GM18870 (cell line): ENCODE measurements around the gene CNOT6L.

Experiments
- ATAC-seq: cut with Tn5 transposase; IDR thresholded peaks from one replicate; pipeline ENCODE4 v1.9.1; 2021; ENCODE audit warnings: moderate library complexity; ENCODE audit not compliant: unreplicated experiment

CNOT6L gene

DNA sequence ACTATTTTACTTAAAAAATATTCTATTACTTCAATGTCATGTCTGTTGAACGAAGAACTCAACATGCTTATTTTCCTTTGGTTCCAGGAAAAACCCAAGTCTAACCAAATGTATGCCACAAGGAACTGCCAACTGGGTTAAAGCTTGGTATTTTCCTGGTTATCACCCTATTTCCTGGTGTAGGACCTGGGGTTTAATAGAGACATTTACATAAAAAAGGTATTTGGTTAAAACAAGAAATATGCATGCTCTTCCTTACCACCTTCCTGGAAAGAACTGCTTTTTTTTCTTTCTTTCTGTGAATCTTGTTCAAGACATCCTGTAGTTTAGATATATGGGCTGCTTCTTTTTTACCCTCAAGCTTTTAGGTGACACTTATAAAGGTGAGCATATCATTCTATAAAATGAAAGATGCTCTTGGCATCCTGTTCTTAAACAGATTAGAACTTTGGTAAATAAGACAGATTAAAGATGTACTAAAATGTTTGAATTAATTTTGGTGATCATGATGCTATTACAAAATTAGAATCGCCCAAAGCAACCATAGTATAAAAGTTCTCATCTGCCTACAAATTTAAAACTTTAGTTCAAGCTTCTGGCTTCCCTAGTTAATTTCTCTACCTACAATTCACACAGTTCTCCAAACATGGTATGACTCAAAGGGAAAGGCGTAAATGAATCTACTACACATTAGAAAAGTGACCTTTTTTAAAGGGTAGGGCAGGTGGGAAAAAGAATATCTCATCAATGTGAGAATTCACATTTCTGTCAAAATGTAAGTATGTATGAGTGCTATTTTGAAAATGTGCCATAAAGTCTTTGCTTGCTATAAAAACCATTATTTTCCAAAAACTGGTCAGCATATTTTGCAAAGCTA, 103.5 kb downstream of the CNOT6L start:
- ATAC-seq: no peak

DNA sequence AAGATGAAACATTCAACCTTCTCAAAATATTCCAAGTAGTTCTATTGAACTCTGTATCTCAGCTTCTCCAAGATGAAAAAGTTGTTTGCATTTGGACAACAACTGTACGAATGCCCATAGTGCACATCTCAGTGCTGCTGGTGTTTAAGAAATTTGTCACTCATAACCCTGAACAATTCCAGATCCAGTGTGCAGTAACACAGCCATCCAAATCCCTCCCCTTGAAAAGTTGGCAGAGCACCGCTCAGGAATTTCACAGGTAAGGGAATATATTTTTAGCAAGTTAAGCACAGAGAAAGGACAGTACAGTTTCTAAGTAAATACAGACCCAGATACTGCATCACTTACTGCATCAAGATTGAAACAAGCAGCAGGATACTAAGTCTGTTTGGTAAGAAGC, 104.7 kb downstream of the CNOT6L start:
- ATAC-seq: no peak

DNA sequence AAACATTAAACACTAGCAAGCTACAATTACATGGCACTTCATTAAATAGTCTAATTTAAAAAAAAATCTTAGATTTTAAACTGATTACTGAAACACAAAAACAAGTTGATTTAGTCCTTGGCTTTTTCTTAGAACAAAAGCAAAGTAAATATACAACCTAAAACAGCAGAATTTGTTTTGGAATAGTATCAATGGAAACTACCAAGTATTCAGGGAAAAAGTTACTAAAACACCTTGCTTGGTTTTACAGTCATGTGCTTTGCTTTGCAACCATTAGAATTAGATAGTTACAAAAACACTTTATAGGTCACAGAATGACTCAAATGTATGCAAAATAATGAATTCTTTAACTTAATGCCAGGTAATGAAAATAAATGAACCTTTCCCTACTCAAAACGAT, 105.3 kb downstream of the CNOT6L start:
- ATAC-seq: no peak

DNA sequence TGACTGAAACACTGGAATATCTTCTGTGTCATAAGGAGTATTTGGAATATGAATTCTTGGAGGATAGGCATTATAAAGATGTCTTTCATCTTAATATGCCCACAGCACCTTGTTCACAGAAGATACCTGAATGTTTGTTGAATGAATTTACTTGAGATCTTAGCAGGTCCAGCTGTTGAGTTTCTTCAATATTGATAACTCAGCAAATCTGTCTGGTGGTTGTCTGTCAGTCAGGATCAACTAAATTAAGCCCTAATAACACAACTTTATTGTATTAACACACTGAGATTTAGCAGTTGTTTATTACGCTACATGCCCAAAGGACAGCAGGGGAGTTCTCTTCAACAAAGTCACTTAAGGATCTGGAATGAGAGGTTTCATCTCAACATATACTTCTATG, 106.5 kb downstream of the CNOT6L start:
- no peak for ATAC-seq

DNA sequence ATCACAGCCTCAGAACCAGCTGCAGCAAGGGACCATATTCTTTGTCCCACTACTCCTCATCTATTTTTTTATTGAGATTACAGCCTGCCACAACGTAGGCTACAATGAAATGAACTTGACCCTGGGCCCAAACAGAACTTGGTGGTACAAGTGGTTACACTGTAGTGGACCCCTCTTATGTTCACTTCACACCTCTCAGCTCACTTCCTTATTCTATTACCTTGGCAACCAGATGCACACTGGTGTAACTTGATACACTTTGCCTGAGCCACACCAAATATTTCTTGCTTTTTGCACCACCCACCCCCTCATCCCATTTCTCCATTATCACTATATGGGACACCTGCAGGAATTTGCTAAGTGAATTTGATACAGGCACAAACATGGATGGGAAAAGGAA, 107.7 kb downstream of the CNOT6L start:
- no peak for ATAC-seq

DNA sequence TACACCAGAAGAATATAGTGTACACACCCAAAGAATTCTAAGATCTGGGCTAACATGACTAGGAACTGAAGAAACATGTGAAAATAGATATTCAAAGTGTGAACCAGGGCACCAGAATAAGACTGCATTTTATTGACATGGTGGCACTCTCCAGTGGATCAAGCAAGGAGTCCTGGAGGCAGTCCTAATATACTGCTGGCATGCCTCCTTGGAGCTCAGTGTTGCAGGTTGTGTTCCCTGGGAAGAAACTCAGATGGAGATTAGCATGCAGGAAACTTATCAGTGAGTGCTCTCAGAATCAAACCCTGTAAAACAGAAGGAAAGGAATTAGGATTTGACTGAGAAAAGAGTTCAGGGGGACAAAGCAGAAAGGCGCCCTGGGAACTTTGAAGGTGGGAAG, 108.5 kb downstream of the CNOT6L start:
- ATAC-seq: no peak

DNA sequence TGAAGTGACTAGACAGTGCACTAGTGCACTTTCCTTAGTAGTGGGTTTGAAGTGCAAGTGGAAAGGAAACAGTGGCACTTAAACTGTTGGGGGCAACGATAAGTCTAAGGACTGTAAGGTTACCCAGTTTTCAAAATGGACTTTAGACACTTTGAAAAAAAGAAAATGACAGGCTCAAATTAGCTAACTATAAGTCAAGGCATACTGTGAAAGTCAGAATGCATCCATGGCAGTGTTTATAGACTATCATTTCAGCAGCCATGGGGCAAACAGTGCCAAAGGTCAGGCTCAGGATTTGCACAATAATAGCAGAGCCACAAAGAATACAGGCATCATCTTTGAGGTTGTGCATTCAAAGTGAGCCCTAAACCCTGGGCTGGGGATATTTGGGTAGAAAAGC, 109.1 kb downstream of the CNOT6L start:
- ATAC-seq: no peak

DNA sequence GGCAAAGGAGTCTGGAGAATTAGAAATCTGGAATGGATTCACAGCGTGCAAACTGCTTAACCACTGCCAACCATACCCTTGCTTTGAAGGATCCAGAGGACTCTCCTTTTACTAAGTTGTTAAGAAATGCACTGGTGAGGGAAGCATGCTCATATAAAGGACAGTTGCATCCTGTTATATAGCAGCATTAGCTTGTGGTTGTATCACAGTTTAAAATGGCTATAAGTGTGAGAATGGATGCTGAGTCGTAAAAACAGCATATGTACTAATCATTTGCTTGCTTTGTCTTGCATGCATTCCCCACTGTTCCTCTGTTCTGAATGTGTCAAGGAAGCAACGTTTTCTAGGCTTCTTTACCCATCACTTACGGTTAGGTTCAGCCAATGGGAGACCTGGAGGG, 112.5 kb downstream of the CNOT6L start:
- ATAC-seq: no peak

DNA sequence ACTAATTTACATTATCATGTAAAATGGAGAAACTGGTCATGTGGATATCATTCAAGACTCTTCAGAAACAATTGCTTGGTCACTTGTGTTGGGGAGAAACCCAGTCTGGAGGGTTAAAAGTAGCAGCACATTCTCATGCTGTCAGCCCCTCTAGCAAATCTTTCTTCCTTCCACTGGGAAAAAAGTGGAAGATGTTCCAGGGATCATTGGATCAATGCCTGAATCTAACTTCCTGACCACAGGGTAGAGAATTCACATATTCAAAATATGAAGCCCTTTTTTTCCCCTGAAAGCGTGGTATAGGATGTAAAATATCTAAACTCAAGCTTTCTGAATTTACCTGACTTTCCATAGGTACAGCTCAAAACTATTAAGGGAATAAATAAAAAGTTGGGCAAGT, 115.5 kb downstream of the CNOT6L start:
- ATAC-seq: no peak

DNA sequence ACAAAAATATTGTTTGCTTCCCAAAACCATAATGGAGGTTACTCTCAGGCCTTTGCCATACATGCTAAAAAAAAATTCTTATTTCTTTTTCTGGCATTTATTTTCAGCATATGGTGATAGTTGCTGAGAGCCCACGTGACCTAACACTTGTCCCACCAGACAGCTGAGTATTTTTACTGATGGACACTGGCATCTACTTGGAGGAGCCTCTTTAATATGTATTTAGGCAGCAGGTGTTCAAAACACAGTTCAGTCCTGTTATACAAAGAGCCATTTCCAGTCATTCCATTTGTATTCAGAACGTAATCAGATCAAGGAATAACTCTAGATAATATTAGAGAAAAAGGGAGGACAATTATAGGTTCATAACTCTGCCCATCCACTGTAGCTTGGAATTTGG, 118.0 kb downstream of the CNOT6L start:
- no peak for ATAC-seq

DNA sequence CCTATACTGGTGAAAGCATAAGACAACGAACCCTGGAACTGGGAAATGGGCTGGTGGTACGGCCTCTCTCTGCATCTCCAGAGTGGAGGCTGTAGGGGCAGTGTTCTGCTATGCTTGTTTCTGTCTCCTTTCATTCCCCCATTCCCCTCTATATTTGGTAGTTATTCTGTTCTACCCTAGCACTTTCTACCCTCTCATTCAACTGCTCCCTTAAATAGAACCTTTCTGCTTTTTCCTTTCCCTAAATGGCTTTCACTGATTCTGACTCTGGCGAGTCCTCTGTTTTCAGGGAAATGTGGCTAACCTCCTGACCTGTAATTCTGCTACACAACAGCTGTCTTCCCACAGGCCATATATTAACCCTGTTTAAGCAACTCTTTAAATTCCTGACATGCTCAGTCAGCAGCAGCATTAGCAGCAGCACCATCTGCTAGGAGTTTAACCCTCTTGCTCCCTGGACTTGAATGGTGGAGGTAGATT, 119.4 kb downstream of the CNOT6L start:
- no peak for ATAC-seq

DNA sequence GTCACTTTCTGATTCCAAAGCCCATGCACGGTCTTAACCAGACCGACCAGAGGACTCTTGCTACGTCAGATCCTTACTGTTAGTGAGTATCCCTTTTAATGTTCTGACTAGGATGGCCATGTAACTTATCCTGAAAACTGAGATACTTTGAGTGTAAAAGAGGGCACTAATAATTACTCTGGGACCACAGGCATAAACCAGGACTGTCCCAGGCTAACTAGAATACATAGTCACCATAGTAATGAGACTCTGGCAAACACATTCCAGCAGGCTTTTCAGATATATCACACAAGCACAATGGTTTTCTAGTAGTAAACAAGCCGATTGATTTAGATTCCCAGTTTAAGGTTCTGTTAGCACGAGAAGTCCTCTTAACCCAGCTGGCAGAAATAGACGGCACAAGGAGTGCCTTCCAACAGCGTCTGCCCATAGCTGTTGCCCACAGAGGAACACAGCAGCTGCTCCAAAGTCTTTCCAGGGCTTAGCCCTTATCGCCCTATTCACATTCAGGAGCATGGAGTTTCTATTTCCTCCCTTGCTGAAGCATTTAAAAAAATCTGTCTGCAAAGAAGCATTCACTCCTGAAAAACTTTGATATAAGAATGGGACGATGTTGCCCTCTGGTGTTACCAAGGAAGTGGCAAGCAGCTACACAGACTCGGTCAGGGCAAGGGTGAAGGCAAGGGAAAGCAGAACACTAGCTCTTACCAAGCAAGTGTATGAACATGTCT, 121.1 kb downstream of the CNOT6L start:
- ATAC-seq: no peak

DNA sequence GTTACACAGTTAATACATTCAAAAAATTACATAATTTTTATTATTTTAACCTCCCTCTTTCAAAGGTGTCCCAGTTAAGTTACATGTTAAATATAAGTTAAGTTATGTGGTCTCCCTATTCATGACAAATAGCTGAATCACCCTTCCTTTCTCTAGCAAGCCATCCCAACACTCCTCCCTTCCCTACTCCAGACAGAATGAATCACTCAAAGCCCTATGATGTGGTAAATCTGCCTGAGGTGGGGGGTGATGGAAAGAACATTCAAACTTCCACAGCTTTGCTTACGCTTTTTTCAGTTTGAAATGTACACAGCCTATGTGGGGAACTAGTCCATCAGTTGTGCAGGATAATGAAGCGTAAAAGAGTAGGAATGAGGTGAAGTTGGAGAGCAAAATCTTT, 123.4 kb downstream of the CNOT6L start:
- no peak for ATAC-seq

DNA sequence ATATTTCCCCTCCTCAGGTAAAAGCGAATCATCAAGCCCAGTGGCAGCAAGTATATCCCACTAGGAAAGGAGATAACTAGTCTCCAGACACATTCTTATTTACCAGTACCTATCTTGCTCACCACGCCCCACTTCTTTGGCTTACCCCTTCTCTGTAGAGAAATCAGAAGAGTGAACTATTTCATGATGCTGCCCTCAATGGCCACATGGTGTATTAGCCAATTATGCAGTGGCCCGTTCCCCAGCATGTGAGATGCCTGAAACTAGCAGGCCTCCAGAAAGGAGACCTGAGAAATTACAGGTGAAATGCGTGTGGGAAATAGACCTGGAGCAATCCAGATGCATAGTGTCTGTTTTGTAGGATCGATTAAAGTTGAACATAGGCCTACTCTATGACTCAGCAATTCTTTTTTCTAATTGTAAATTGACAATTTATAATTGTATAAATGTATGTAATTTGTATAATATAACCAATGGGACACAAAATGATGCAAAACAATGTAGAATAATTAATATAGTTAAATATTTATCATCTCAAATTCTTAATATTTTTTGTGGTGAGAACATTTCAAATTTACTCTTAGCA, 126.2 kb downstream of the CNOT6L start:
- no peak for ATAC-seq

DNA sequence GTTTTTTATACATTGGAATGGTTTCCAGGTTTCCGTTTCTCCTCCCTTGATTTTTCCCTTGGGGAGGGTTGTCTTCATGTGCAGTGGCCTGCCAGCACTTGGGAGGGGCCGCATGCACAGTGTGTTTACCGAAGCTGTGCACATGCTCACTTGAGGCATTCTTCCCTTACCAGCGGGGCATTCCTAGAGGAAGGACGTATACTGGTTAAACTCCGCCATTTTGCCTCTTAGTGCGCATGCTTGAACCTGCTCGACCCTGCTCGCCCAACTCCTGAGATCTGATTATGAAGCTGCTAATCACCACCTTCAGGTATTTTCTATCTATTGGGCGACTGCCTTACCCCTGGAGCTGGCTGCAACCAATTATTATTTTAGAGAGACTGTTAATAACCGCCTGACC, 137.4 kb downstream of the CNOT6L start:
- ATAC-seq: no peak

DNA sequence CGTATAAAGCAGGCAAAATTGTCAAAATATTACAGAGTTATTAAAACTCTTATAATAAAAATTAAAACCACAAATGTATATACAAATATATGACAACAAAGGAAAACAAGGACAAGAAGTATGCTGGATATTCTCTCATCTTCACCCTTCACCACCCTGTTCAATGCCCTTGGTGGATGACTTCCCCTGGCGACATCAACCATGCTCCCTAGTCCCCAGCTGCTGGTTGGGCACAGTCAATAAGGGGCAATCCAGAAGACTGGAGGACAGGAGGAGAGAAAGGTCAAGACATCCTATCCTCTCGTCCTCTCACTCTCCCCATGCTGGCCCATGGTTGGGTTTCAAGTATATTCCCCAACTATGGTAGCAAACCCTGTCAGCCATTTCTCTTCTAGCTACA, 142.3 kb downstream of the CNOT6L start:
- no peak for ATAC-seq

DNA sequence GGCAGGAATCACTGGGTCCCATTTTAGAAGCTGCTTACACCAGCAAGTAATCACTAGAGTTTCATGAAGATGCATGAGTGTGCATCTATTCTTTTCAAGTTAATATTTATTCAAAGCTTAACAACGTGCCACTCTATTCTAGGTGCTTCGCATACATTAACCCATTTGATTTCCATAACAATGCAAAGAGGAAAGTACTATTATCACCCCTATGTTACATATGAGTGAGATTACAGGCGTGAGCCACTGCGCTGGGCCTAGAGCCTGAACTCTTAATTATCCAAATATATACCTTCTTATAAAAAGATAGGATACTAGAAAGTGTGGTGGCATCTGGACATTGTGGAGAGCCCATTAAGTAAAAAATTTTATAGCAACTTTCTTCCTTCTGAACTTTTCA, 148.1 kb downstream of the CNOT6L start:
- no peak for ATAC-seq

DNA sequence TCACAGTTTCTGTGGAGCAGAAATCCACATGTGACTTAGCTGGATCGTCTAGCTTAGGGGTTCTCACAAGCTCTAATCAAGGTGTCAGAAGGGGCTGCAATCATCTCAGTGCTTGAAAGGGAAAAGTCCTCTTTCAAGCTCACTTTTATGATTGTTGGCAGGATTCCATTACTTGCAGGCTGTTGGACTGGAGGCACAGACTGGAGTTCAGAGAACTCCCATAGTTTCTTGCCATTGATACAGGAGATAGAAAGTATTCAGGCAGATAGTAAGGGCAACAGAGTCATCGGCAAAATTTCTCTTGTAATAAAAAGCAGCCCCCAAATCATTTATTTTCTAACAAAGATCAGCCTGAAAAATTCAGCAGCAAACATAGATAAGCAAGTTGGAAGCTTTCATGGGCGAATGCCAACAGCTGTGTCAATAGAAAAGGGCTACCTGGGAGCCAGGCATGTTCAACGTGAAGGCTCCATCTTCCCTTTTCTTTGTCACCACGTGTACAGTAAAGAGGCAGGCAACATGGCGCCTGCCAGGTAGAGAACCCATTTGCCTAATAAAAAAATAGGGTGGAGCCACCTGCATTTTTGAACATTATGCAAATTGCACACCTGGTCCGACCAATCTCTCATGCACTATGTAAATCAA, 149.1 kb downstream of the CNOT6L start:
- no peak for ATAC-seq

DNA sequence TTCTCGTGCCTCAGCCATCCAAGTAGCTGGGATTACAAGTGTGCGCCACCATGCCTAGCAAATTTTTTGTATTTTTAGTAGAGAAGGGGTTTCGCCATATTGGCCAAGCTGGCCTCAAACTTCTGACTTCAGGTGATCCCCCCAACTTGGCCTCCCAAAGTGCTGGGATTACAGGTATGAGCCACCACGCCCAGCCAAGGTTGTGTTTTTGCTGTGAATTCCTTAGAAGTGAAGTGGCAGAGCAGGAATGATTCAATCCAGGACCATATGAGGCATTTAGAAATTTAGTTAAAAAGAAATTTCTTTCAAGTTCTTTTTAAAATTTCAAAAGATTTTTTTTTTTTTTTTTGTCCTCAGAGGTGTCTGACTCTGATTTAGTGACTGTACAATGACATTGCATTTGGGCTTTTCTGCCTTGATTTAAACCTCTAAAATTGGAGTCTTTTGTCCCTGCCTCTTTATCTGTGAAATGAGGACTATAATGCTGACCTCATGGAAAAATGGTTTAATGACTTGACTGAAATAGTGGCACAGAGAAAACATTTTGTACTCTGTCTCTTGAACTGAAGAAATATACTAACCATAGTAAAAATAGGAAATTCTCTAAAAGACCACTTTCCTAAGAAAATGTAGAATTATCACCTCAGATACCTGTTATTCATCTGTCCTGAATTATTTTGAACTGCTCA, 153.6 kb downstream of the CNOT6L start:
- no peak for ATAC-seq
